HL-60 (cell line): ENCODE results near the gene UBP1.

ENCODE experiments used
- TF ChIP-seq, protein P1 (sequence below): IDR thresholded peaks from one replicate; pipeline ENCODE4 v1.5.1; 2011; ENCODE audit warnings: low read length, control low read depth, inconsistent platforms; ENCODE audit not compliant: insufficient read depth
- TF ChIP-seq, protein P2 (sequence below): IDR thresholded peaks from 2 replicates; pipeline ENCODE4 v1.6.1; 2012; ENCODE audit warnings: low read depth; ENCODE audit not compliant: insufficient replicate concordance

DNA sequence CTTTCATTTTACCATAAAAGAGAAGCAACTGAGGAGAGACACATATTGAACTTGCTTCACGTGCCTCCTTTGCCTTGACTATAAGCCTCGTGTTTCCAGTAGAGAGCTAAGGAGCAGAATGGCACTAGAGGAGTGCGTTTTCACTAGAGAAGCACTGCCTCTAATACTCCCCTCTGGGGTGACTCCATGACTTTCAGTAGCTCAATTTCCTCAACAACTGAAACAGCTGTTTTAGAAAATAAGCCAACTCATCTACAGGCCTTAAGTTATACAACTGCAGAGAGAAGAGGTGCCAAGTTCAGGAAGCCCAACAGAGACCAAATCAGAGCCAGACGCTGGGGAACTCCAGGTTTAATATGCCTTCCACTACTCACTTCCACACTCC, 1.9 kb downstream of the UBP1 start:
- TF ChIP-seq, protein P1, sequence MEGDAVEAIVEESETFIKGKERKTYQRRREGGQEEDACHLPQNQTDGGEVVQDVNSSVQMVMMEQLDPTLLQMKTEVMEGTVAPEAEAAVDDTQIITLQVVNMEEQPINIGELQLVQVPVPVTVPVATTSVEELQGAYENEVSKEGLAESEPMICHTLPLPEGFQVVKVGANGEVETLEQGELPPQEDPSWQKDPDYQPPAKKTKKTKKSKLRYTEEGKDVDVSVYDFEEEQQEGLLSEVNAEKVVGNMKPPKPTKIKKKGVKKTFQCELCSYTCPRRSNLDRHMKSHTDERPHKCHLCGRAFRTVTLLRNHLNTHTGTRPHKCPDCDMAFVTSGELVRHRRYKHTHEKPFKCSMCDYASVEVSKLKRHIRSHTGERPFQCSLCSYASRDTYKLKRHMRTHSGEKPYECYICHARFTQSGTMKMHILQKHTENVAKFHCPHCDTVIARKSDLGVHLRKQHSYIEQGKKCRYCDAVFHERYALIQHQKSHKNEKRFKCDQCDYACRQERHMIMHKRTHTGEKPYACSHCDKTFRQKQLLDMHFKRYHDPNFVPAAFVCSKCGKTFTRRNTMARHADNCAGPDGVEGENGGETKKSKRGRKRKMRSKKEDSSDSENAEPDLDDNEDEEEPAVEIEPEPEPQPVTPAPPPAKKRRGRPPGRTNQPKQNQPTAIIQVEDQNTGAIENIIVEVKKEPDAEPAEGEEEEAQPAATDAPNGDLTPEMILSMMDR, result no peak
- TF ChIP-seq, protein P2, sequence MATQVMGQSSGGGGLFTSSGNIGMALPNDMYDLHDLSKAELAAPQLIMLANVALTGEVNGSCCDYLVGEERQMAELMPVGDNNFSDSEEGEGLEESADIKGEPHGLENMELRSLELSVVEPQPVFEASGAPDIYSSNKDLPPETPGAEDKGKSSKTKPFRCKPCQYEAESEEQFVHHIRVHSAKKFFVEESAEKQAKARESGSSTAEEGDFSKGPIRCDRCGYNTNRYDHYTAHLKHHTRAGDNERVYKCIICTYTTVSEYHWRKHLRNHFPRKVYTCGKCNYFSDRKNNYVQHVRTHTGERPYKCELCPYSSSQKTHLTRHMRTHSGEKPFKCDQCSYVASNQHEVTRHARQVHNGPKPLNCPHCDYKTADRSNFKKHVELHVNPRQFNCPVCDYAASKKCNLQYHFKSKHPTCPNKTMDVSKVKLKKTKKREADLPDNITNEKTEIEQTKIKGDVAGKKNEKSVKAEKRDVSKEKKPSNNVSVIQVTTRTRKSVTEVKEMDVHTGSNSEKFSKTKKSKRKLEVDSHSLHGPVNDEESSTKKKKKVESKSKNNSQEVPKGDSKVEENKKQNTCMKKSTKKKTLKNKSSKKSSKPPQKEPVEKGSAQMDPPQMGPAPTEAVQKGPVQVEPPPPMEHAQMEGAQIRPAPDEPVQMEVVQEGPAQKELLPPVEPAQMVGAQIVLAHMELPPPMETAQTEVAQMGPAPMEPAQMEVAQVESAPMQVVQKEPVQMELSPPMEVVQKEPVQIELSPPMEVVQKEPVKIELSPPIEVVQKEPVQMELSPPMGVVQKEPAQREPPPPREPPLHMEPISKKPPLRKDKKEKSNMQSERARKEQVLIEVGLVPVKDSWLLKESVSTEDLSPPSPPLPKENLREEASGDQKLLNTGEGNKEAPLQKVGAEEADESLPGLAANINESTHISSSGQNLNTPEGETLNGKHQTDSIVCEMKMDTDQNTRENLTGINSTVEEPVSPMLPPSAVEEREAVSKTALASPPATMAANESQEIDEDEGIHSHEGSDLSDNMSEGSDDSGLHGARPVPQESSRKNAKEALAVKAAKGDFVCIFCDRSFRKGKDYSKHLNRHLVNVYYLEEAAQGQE, result no peak
